SU-DHL-6 (cell line): Measurements from ENCODE around the gene CACUL1.

Source experiments
- H2AFZ ChIP-seq: fragments of 200-600 bp; sonication (generic); 2 replicates; pipeline ENCODE4 v1.6.1; 2014; ENCODE audit warnings: low read depth, mild to moderate bottlenecking, moderate library complexity, mixed read lengths, antibody characterized with exemption, low read length; ENCODE audit not compliant: severe bottlenecking
- H3F3A ChIP-seq: fragments of 200-600 bp; shearing (Covaris generic); 2 replicates; pipeline ENCODE4 v1.6.0; 2016; ENCODE audit warnings: antibody characterized with exemption, mild to moderate bottlenecking; ENCODE audit not compliant: insufficient read depth
- H3K27ac ChIP-seq: fragments of 200-600 bp; sonication (generic); 2 replicates; pipeline ENCODE4 v1.5.1; 2016; ENCODE audit warnings: low read depth, mild to moderate bottlenecking, low read length, moderate library complexity, mixed read lengths
- H3K27me3 ChIP-seq: fragments of 200-600 bp; sonication (generic), shearing (Covaris generic); 2 replicates; pipeline ENCODE4 v1.6.0; 2014; ENCODE audit warnings: mild to moderate bottlenecking, low read length
- H3K36me3 ChIP-seq: fragments of 200-600 bp; sonication (generic); 2 replicates; pipeline ENCODE4 v1.6.1; 2014; ENCODE audit warnings: mild to moderate bottlenecking, low read length, mixed read lengths
- H3K4me2 ChIP-seq: fragments of 300-600, 200-600 bp; shearing (Covaris generic), sonication (generic); 2 replicates; pipeline ENCODE4 v1.6.0; 2014; ENCODE audit warnings: low read length, low read depth, mild to moderate bottlenecking; ENCODE audit not compliant: poor library complexity, severe bottlenecking
- H3K4me3 ChIP-seq: fragments of 200-600 bp; sonication (generic); 2 replicates; pipeline ENCODE4 v1.5.1; 2014; ENCODE audit warnings: antibody characterized with exemption, low read length, mild to moderate bottlenecking, mixed read lengths; ENCODE audit not compliant: insufficient read depth, poor library complexity, severe bottlenecking
- H3K79me2 ChIP-seq: fragments of 200-600 bp; sonication (generic); 2 replicates; pipeline ENCODE4 v1.6.1; 2014; ENCODE audit warnings: mild to moderate bottlenecking, low read length, moderate library complexity; ENCODE audit not compliant: insufficient read depth
- H3K9ac ChIP-seq: fragments of 200-600 bp; sonication (generic); 2 replicates; pipeline ENCODE4 v1.7.0; 2014; ENCODE audit warnings: mild to moderate bottlenecking, low read length
- H3K9me2 ChIP-seq: fragments of 200-600 bp; sonication (generic); replicated peaks from 2 replicates; pipeline ENCODE4 v1.6.1; 2014; ENCODE audit warnings: low read length; ENCODE audit not compliant: insufficient read depth
- H3K9me3 ChIP-seq: fragments of 200-600 bp; sonication (generic); 2 replicates; pipeline ENCODE4 v1.6.1; 2014; ENCODE audit warnings: low read length, mixed read lengths; ENCODE audit not compliant: insufficient read depth
- H4K20me1 ChIP-seq: fragments of 200-600 bp; sonication (generic); 2 replicates; pipeline ENCODE4 v1.6.1; 2014; ENCODE audit warnings: low read depth, mild to moderate bottlenecking, antibody characterized with exemption, low read length, moderate library complexity, mixed read lengths
- CTCF ChIP-seq: fragments of 200-600 bp; sonication (generic); IDR thresholded peaks from one replicate; pipeline ENCODE4 v1.5.1; 2017; ENCODE audit warnings: antibody characterized with exemption, mild to moderate bottlenecking, low read length, moderate library complexity; ENCODE audit not compliant: insufficient read depth, poor library complexity, severe bottlenecking
- EZH2phosphoT487 ChIP-seq: fragments of 200-600 bp; sonication (generic), shearing (Covaris generic); conservative IDR thresholded peaks from 2 replicates; pipeline ENCODE4 v1.6.1; 2018; ENCODE audit warnings: mild to moderate bottlenecking, antibody characterized with exemption, low read length, moderate library complexity, mixed read lengths

Gene CACUL1

DNA sequence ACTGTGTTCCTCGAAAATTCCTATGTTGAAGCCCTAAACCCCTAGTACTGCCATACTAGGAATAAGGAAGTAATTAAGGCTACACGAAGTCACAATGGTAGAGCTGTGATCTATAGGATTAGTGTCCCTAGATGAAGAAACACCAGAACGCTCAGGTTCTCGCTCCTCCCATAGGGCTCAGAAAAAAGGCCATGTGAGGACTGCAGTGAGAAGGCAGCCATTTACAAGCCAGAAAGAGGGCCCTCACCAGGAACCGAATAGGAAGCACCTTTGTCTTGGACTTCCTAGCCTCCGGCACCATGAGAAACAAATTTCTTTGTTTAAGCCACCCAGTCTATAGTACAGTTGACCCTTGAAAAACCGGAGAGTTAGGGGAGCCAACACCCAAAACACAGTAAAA is 46.2 kb downstream of the CACUL1 start:
- Histone ChIP-seq H3F3A (no peaks in the 10 kb centered on the region), H3K27ac (no peak overlapping the region), H2AFZ (no peak overlapping the region), H3K79me2 (no peaks in the 10 kb centered on the region), H3K9ac (no peak overlapping the region), H4K20me1 (0 out of 2 replicates have a peak, but pooled peaks cover 3% of the 10 kb centered on the region), H3K27me3 (no peaks in the 10 kb centered on the region), H3K36me3 (no peaks in the 10 kb centered on the region; the same call in 1 of the 2 replicates), H3K9me2 (no peaks in the 10 kb centered on the region), H3K9me3 (no peaks in the 10 kb centered on the region), H3K4me3 (no peak overlapping the region), H3K4me2 (no peak overlapping the region)
- TF ChIP-seq EZH2phosphoT487 (no peak), CTCF (no peak)

- Histone ChIP-seq H3K36me3 (no peaks in the 10 kb centered on the region; the same call in 1 of the 2 replicates), H2AFZ (no peak overlapping the region), H3K9me2 (no peaks in the 10 kb centered on the region), H4K20me1 (0 out of 2 replicates have a peak, but pooled peaks cover 3% of the 10 kb centered on the region), H3K79me2 (no peaks in the 10 kb centered on the region), H3K9me3 (no peaks in the 10 kb centered on the region), H3K4me3 (no peak overlapping the region), H3K4me2 (no peak overlapping the region), H3K27me3 (no peaks in the 10 kb centered on the region), H3F3A (no peaks in the 10 kb centered on the region), H3K9ac (no peak overlapping the region), H3K27ac (no peak overlapping the region)
- TF ChIP-seq CTCF (no peak), EZH2phosphoT487 (no peak)
Measured at GRCh38 chr10:118704711-118705110, 50.1 kb downstream of the CACUL1 start.

DNA sequence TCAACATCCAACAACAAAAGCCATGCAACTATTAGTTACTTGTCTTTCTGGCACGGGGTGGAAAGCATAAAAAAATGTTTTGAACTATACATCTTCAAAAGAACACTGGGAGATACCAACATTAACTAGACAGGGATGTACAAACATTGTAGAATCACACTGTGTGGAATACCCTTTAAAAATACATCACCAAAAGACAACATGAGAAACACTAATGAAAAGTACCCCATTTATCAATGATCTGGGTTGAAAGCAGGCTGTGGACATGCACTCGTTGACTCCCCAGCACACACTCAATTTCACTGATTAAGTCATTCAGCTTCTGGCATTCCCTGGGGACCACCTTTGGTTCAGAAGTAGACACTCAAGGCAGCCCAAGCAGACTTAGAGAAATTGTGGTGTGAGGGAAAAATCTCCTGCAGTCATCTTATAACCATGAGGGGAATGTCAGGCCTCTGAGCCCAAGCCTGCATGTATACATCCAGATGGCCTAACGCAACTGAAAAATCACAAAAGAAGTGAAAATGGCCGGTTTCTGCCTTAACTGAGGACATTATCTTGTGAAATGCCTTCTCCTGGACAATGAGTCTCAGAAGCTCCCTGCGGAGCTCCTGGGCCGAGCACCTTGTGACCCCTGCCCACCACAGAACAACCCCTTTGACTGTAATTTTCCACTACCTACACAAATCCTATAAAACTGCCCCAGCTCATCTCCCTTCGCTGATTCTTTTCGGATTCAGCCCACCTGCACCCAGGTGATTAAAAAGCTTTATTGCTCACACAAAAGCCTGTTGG is 53.0 kb downstream of the CACUL1 start:
- Histone ChIP-seq H3F3A (no peaks in the 10 kb centered on the region), H3K9me2 (no peaks in the 10 kb centered on the region), H3K4me2 (no peak overlapping the region), H3K4me3 (no peak overlapping the region), H3K27ac (no peak overlapping the region), H3K9ac (no peak overlapping the region), H3K79me2 (no peaks in the 10 kb centered on the region), H3K9me3 (no peaks in the 10 kb centered on the region), H4K20me1 (0 out of 2 replicates have a peak, but pooled peaks cover 3% of the 10 kb centered on the region), H2AFZ (no peak overlapping the region), H3K27me3 (no peaks in the 10 kb centered on the region), H3K36me3 (no peaks in the 10 kb centered on the region; the same call in 1 of the 2 replicates)
- TF ChIP-seq CTCF, result no peak
- TF ChIP-seq EZH2phosphoT487, result no peak
